DOHH2 (cell line): ENCODE data around the gene PDIK1L.

Experiments
- CTCF ChIP-seq: fragments of 200-600 bp; sonication (generic); IDR thresholded peaks from one replicate; pipeline ENCODE4 v1.5.1; 2014; ENCODE audit warnings: antibody characterized with exemption, mild to moderate bottlenecking, low read depth, low read length; ENCODE audit not compliant: poor library complexity, severe bottlenecking
- EZH2phosphoT487 ChIP-seq: fragments of 200-600 bp; sonication (generic); IDR thresholded peaks from 2 replicates; pipeline ENCODE4 v1.6.1; 2017; ENCODE audit warnings: borderline replicate concordance, mild to moderate bottlenecking, antibody characterized with exemption, low read length, moderate library complexity, mixed read lengths

DNA sequence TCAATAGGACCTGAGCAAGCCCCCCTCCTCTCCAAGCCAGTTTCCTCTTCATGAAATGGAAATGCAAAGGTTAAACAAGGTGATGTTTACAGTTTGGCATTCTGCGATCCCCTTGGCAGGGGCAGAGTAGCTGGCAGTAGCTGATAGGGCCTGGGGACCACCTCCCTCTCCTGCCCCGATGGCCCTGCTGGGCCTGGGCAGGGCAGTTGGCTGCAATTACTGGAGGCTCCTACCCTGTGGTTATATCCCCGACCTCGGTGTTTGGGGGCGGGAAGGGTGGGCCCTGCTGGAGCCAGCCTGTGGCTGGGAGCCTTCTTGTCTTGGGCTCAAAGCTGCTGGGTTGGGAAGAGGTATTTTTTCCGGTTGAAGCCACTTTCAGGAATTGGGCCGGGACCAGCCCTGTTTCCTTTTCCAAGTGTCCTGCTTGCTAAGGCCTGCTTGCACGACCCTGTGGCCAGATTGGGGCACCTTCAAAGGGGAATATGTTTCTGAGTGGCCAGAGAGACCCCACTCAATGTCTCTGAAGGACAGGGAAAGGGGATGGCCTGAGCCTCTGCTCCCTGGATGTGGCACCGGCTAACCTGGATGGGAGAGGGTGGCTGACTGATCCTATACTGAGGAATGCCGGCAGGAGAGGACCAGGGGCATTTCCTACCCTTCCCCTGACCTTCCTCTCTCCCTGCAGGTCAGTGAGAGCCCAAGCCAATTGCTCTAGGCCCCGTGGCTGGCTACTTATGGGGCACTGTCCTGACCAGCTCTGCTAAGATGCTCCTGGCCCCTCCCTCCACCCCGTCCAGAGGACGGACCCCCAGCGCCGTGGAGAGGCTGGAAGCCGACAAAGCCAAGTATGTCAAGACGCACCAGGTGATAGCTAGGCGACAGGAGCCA, 49.1 kb downstream of the PDIK1L start:
- TF ChIP-seq CTCF (no peak), EZH2phosphoT487 (no peak)
